Activated CD8-positive, alpha-beta T cell treated with anti-CD3 and anti-CD28 coated beads for 36 hours (primary cell): Measurements from ENCODE around the gene ACSF3. TPM values are rescaled to one million over a fixed set of nuclear protein-coding genes. Genes with fewer than 3 reads are reported as not detected.
A peak's percentile ranks its signal among the peaks of the same experiment; 100 is the strongest.

Source experiments
- ATAC-seq: fragments of 200-7000 bp; cut with Tn5 transposase; one replicate; pipeline ENCODE4 v1.10.0; 2021; ENCODE audit warnings: mild to moderate bottlenecking, moderate library complexity
- CTCF ChIA-PET: fragments of 350-600 bp; sonication (Branson Sonifier 250); formaldehyde crosslinking; loops from one replicate; lab custom pipeline; 2021; ENCODE audit warnings: antibody characterized with exemption; lab: Charles Lee
- POLR2A ChIA-PET: fragments of 350-600 bp; sonication (Branson Sonifier 250); formaldehyde crosslinking; loops from one replicate; lab custom pipeline; 2021; ENCODE audit warnings: antibody characterized with exemption; lab: Charles Lee
- DNase-seq: peaks from one replicate; pipeline ENCODE4 v3.0.0-alpha.2; 2020
- H3K27ac Mint-ChIP-seq: one replicate; pipeline ENCODE4 v1.8.0; 2021; ENCODE audit warnings: mild to moderate bottlenecking, mixed read lengths
- H3K27me3 Mint-ChIP-seq: one replicate; pipeline ENCODE4 v1.8.0; 2021; ENCODE audit warnings: mixed read lengths
- H3K36me3 Mint-ChIP-seq: one replicate; pipeline ENCODE4 v1.8.0; 2021; ENCODE audit warnings: low read depth, mixed read lengths
- H3K4me1 Mint-ChIP-seq: one replicate; pipeline ENCODE4 v1.8.0; 2021; ENCODE audit warnings: low read depth, mixed read lengths
- H3K4me3 Mint-ChIP-seq: one replicate; pipeline ENCODE4 v1.8.0; 2021; ENCODE audit warnings: mild to moderate bottlenecking, moderate library complexity, mixed read lengths
- H3K9me3 Mint-ChIP-seq: one replicate; pipeline ENCODE4 v1.8.0; 2021; ENCODE audit warnings: mixed read lengths
- intact Hi-C: fragments of 100-400 bp; cut with micrococcal nuclease; formaldehyde crosslinking; loops from one replicate; pipeline ENCODE4 v1.10.0; 2022
- total RNA-seq, 2 experiments: library from RNA; stranded (reverse); gene quantifications; one replicate each; pipeline ENCODE4 v1.2.3, GENCODE V29; 2021
- TF ChIP-seq, protein P1 (sequence below): fragments of 200-600 bp; IDR thresholded peaks from one replicate; pipeline ENCODE4 v1.8.0; 2022; ENCODE audit warnings: antibody characterized with exemption, mild to moderate bottlenecking

The ACSF3 gene
- total RNA-seq, 2 experiments from 2014 or later = 44.6 to 45.9 TPM

DNA sequence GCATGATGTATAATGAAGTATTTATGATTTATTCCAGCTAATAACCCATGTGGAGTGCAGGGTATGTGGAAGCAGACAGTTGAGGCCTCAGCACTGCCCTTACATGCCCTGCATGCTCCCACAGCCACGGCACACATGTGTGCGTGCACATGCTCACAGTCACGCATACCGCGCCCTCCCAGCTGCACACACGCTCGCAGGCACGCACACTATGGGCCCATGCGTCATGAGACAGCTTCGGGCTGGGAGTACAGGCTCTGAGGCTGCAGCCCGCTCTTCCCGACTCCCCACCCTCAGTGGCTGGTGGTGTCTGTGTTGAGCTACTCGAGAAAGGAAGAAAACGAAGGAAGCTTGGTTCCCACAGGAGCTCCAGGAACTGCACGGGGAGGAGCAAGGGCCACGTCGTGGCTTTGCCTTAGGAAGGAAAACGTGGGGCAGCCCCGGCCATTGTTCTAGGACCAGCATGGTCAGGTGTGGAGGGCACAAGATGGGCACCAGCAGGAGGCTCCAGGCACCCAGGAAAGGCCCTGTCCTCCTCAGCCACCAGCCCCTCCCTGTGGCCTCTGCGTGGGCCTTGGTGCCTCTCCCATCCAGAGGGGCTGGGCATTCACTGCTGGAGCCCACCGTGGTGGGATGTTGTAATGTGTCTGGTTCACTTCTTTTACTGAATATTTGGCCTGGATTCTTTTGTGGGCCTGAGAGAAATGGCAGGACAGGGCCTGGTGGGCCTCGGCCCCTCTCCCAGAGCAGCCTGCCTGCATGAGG, 50.4 kb downstream of the ACSF3 start:
- Mint-ChIP-seq H3K4me3 (no peak overlapping the region), H3K36me3 (peaks cover 21% of the 10 kb centered on the region), H3K27me3 (no peaks in the 10 kb centered on the region), H3K9me3 (no peaks in the 10 kb centered on the region), H3K4me1 (peaks cover 7% of the 10 kb centered on the region), H3K27ac (no peak overlapping the region)
- intact Hi-C loops = no loop called here
- ChIA-PET CTCF (no interaction called here), POLR2A (no interaction called here)
- no peak for DNase-seq
- TF ChIP-seq, protein P1, sequence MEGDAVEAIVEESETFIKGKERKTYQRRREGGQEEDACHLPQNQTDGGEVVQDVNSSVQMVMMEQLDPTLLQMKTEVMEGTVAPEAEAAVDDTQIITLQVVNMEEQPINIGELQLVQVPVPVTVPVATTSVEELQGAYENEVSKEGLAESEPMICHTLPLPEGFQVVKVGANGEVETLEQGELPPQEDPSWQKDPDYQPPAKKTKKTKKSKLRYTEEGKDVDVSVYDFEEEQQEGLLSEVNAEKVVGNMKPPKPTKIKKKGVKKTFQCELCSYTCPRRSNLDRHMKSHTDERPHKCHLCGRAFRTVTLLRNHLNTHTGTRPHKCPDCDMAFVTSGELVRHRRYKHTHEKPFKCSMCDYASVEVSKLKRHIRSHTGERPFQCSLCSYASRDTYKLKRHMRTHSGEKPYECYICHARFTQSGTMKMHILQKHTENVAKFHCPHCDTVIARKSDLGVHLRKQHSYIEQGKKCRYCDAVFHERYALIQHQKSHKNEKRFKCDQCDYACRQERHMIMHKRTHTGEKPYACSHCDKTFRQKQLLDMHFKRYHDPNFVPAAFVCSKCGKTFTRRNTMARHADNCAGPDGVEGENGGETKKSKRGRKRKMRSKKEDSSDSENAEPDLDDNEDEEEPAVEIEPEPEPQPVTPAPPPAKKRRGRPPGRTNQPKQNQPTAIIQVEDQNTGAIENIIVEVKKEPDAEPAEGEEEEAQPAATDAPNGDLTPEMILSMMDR = no peak
- ATAC-seq = no peak

DNA sequence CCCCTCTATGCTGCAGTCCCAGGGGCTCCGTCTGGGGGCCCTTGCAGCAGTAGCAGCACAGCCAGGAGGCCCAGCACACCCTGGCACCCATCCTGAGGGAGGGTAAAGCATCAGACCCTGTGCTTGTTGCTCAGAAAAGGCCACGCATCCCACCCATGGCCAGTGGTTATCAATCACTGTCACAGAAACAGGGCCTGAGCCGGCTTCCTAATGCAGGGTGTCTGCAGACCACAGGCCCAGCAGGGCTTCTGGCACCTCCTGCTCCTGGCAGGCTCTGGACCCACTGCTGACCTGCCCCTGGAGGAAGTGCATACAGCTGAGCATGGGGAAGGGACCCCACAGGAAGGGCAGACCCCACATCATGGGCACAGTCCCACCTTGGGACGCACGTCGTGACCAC, 51.0 kb downstream of the ACSF3 start:
- intact Hi-C loops = no loop called here
- POLR2A ChIA-PET = no interaction called here
- DNase-seq (no peak), ATAC-seq (no peak)
- Mint-ChIP-seq H3K4me1 (peaks cover 7% of the 10 kb centered on the region), H3K36me3 (peaks cover 26% of the 10 kb centered on the region), H3K27me3 (no peaks in the 10 kb centered on the region), H3K9me3 (no peaks in the 10 kb centered on the region), H3K4me3 (no peak overlapping the region), H3K27ac (no peak overlapping the region)
- TF ChIP-seq, protein P1 = no peak
- CTCF ChIA-PET = no interaction called here

DNA sequence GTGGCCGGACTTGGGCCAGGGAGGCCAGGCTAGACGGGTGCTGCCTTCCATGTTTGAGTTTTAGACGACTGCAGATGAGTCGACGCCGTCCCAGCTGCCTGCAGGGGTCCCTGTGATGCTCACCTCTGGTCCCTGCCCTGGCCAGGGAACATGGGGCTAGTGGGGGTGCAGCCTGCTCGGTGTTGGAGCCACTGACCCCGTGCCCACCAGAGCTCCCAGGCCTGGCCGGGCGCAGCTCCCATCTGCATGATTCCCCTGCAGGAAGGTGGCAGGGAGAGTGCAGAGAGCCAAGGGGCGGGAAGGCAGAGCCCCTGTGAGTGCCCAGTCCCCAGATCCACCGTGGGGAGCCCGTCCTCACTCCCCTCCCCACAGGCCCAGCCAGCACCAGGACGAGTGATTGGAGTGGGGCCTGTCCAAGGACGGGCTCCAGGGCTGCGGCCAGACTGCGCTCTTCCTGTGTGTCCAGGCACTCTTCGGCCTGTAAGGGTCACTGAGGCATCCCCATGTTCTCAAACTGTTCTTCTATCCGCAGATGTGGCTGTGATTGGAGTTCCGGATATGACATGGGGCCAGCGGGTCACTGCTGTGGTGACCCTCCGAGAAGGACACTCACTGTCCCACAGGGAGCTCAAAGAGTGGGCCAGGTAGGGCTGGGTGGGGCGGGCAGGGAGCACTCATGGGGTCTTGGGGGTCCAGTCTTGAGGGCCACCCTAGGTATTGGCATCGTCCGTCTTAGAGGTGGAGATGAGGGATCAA, 51.9 kb downstream of the ACSF3 start:
- H3K9me3 Mint-ChIP-seq = no peaks in the 10 kb centered on the region
- no peaks in the 10 kb centered on the region for H3K27me3 Mint-ChIP-seq
- H3K27ac Mint-ChIP-seq = no peak overlapping the region
- no peak for DNase-seq
- H3K36me3 Mint-ChIP-seq = peaks cover 27% of the 10 kb centered on the region
- intact Hi-C loops = no loop called here
- no peak overlapping the region for H3K4me3 Mint-ChIP-seq
- TF ChIP-seq, protein P1 = no peak
- ATAC-seq = no peak
- CTCF ChIA-PET = no interaction called here
- POLR2A ChIA-PET = interaction anchor here (0.6 kb wide), 2 partner anchors 11 to 40 kb away, joined by 3 read pairs; no protein-coding TSS in a partner anchor
- H3K4me1 Mint-ChIP-seq = peaks cover 7% of the 10 kb centered on the region

DNA sequence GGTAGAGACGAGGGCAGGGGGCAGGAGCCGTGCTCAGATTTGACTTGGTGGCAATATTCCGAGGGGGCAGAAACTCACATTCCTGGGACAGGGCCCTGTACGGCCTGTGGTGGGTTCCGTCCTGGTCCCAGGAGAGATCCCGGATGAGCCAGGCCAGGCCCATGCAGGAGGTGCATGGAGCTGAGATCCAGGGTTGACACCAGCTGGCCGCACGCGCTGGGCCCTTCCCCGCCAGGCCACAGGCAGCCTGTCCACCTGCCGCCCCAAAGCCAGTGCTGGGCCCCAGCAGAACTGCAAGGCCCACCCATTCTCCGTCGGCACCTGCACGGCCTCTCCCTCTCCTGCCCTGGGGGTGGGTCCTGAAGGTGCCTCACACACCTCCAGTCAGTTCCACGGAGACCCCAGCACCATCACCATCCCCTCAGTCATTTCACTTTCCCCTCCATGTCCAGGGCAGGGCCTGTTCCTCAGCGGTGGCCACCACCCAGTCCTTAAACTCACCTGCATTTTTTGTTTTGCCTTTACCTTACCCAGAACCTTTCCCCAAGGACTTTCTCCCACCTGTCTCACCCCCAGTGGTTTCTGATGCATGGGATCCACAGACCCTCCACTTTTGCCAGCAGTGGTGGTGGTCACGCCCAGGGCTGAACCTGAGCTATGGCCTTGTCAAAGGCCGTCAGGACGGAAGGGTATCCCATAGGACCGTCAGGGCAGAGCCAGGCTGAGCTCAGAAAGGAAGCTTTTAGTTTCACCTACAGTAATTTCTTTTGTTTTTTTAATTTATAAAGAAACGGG, 52.8 kb downstream of the ACSF3 start:
- no peaks in the 10 kb centered on the region for H3K27me3 Mint-ChIP-seq
- TF ChIP-seq, protein P1 = no peak
- ChIA-PET CTCF (no interaction called here), POLR2A (interaction anchor here (0.6 to 1.1 kb wide), 3 partner anchors 10 to 39 kb away, joined by 3 read pairs; no protein-coding TSS in a partner anchor)
- intact Hi-C loops = no loop called here
- H3K4me3 Mint-ChIP-seq = no peak overlapping the region
- no peaks in the 10 kb centered on the region for H3K9me3 Mint-ChIP-seq
- H3K27ac Mint-ChIP-seq = peak overlapping the region; percentile 27
- DNase-seq (no peak), ATAC-seq (no peak)
- peaks cover 35% of the 10 kb centered on the region for H3K36me3 Mint-ChIP-seq
- peaks cover 7% of the 10 kb centered on the region for H3K4me1 Mint-ChIP-seq
